ENCODE results near the gene THADA.

Gene THADA

GRCh38 chr2:43579275-43579981, 16.4 kb downstream of the THADA start:
- TF ChIP-seq CTCF (IDR thresholded peaks at IDR 0.05): no peak

- peak; percentile 61 for TF ChIP-seq CTCF (IDR thresholded peaks at IDR 0.05)
Observed at GRCh38 chr2:43576981-43577892, 18.6 kb downstream of the THADA start.

- no peak for TF ChIP-seq CTCF (IDR thresholded peaks at IDR 0.05)
Observed at GRCh38 chr2:43572244-43572643, 23.6 kb downstream of the THADA start.

GRCh38 chr2:43569921-43570320, 25.9 kb downstream of the THADA start:
- TF ChIP-seq CTCF (IDR thresholded peaks at IDR 0.05): no peak

GRCh38 chr2:43568228-43568627, 27.6 kb downstream of the THADA start:
- no peak for TF ChIP-seq CTCF (IDR thresholded peaks at IDR 0.05)

- TF ChIP-seq CTCF (IDR thresholded peaks at IDR 0.05): no peak
Observed at GRCh38 chr2:43566461-43566729, 29.4 kb downstream of the THADA start.

GRCh38 chr2:43563679-43564078, 32.2 kb downstream of the THADA start:
- TF ChIP-seq CTCF (IDR thresholded peaks at IDR 0.05): no peak

All from LNCAP (cell line).